ENCODE measurements around the gene SNX25.

The SNX25 gene

DNA sequence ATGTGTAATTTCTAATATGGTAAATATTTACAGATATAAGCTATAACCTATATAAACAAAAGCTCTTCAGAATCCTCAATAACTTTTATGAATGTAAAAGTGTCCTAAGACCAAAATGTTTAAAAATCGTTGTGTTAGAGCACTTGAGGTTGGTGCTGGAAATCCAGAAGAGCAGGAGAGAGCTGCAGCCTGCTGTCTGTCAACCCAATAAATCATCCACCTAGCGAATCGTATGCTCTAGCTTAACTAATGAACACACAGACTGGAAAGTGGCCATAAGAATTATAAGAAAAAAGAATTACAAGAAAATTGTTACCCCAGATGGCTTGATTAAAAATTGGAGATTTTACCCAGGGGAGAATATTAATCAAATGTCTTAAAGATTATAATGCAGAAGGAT is 22.6 kb upstream of the SNX25 start:
- no peak for ATAC-seq
- TF ChIP-seq TOX (CRISPR knock-in tag; IDR thresholded peaks at IDR 0.05; ENCODE audit: borderline replicate concordance) (no peak), ESRRG (CRISPR knock-in tag; IDR thresholded peaks at IDR 0.05) (no peak), PPARA (CRISPR knock-in tag; IDR thresholded peaks at IDR 0.05; ENCODE audit: borderline replicate concordance) (no peak), GLIS3 (CRISPR knock-in tag; IDR thresholded peaks at IDR 0.05) (no peak), CSDC2 (CRISPR knock-in tag; IDR thresholded peaks at IDR 0.05) (no peak)
- TF ChIP-seq, protein P1, sequence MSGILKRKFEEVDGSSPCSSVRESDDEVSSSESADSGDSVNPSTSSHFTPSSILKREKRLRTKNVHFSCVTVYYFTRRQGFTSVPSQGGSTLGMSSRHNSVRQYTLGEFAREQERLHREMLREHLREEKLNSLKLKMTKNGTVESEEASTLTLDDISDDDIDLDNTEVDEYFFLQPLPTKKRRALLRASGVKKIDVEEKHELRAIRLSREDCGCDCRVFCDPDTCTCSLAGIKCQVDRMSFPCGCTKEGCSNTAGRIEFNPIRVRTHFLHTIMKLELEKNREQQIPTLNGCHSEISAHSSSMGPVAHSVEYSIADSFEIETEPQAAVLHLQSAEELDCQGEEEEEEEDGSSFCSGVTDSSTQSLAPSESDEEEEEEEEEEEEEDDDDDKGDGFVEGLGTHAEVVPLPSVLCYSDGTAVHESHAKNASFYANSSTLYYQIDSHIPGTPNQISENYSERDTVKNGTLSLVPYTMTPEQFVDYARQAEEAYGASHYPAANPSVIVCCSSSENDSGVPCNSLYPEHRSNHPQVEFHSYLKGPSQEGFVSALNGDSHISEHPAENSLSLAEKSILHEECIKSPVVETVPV (CRISPR knock-in tag; IDR thresholded peaks at IDR 0.05), result no peak

DNA sequence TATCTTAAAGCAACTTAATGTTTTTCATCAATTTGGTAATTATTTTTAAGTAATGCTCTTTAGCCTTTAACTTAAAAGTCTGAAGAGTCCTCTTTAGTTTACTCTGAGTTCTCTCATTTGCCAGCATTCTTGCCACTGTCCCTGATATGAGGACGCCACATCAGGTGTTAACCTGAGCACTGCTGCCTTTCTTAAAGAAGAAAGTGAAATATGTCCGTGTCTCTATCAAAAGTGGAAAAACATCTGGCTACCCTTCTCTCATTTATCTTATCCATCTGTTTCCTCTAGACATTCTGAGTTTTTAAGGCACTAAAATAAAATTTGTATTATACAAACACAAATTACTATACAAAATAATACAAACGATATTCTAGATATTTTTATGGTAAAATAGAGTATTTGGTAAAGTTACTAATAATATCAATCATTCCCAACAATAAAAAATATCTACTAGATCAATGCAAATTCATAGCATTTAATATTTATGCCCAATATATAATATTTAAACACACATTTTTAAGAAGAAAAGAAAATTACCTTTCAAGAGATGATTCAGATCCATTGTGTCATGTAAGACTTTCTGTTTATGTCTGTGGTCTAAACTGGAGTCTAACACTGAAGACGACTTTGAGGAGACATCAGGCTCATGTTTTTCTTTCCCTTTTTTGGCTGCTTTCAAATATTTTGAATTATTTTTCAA is 19.6 kb upstream of the SNX25 start:
- ATAC-seq, result no peak
- TF ChIP-seq CREB5 (CRISPR knock-in tag; IDR thresholded peaks at IDR 0.05; ENCODE audit: low read depth), result no peak
- TF ChIP-seq, protein P2, sequence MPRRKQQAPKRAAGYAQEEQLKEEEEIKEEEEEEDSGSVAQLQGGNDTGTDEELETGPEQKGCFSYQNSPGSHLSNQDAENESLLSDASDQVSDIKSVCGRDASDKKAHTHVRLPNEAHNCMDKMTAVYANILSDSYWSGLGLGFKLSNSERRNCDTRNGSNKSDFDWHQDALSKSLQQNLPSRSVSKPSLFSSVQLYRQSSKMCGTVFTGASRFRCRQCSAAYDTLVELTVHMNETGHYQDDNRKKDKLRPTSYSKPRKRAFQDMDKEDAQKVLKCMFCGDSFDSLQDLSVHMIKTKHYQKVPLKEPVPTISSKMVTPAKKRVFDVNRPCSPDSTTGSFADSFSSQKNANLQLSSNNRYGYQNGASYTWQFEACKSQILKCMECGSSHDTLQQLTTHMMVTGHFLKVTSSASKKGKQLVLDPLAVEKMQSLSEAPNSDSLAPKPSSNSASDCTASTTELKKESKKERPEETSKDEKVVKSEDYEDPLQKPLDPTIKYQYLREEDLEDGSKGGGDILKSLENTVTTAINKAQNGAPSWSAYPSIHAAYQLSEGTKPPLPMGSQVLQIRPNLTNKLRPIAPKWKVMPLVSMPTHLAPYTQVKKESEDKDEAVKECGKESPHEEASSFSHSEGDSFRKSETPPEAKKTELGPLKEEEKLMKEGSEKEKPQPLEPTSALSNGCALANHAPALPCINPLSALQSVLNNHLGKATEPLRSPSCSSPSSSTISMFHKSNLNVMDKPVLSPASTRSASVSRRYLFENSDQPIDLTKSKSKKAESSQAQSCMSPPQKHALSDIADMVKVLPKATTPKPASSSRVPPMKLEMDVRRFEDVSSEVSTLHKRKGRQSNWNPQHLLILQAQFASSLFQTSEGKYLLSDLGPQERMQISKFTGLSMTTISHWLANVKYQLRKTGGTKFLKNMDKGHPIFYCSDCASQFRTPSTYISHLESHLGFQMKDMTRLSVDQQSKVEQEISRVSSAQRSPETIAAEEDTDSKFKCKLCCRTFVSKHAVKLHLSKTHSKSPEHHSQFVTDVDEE (CRISPR knock-in tag; IDR thresholded peaks at IDR 0.05), result no peak
- no peak for TF ChIP-seq ZC3H10 (CRISPR knock-in tag; IDR thresholded peaks at IDR 0.05)
- no peak for TF ChIP-seq TCF4 (CRISPR knock-in tag; IDR thresholded peaks at IDR 0.05; ENCODE audit: borderline replicate concordance)
- TF ChIP-seq ESRRG (CRISPR knock-in tag; IDR thresholded peaks at IDR 0.05), result no peak
- TF ChIP-seq ZFP30 (CRISPR knock-in tag; IDR thresholded peaks at IDR 0.05), result no peak
- TF ChIP-seq BACH2 (CRISPR knock-in tag; IDR thresholded peaks at IDR 0.05; ENCODE audit: borderline replicate concordance), result no peak
- no peak for TF ChIP-seq POU6F1 (CRISPR knock-in tag; IDR thresholded peaks at IDR 0.05; ENCODE audit: borderline replicate concordance, low read depth)
- TF ChIP-seq ARNTL (CRISPR knock-in tag; IDR thresholded peaks at IDR 0.05; ENCODE audit: borderline replicate concordance, low read depth), result no peak

DNA sequence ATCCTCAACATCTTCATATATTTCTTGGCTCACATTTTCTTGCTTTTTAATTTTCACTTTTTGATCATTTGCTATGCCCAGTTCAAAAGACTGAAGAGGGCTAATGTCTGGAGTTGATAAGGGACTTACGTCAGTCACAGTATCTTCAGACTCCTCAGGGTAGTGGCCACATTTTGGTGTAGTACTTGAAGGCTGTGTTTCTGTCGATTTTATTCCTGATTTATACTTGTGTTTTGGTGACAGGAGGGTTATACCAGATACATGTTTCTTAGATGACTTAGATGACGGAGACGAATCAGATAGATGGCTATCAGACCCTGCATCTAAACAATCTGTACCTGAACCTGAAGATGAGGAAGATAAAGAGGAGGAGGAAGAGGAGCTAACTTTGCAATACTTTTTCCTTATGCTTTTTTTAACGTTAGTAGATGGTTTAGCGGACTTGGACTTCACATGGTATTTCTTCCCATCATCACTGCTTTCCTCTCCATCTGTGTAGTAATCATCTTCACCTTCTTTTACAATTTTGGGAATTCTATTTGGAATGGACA is 19.0 kb upstream of the SNX25 start:
- no peak for ATAC-seq
- TF ChIP-seq CSDC2 (CRISPR knock-in tag; IDR thresholded peaks at IDR 0.05), result no peak
- no peak for TF ChIP-seq ESRRG (CRISPR knock-in tag; IDR thresholded peaks at IDR 0.05)
- TF ChIP-seq BACH2 (CRISPR knock-in tag; IDR thresholded peaks at IDR 0.05; ENCODE audit: borderline replicate concordance), result no peak
- TF ChIP-seq POU6F1 (CRISPR knock-in tag; IDR thresholded peaks at IDR 0.05; ENCODE audit: borderline replicate concordance, low read depth), result no peak
- no peak for TF ChIP-seq SNAI2 (CRISPR knock-in tag; IDR thresholded peaks at IDR 0.05)
- TF ChIP-seq ZFP30 (CRISPR knock-in tag; IDR thresholded peaks at IDR 0.05), result no peak
- no peak for TF ChIP-seq ARNTL (CRISPR knock-in tag; IDR thresholded peaks at IDR 0.05; ENCODE audit: borderline replicate concordance, low read depth)
- no peak for TF ChIP-seq ISL1 (CRISPR knock-in tag; IDR thresholded peaks at IDR 0.05)
- TF ChIP-seq, protein P1 (CRISPR knock-in tag; IDR thresholded peaks at IDR 0.05), result no peak
- no peak for TF ChIP-seq ZFP3 (CRISPR knock-in tag; IDR thresholded peaks at IDR 0.05)
- no peak for TF ChIP-seq ZNF8 (CRISPR knock-in tag; IDR thresholded peaks at IDR 0.05)
- TF ChIP-seq TCF4 (CRISPR knock-in tag; IDR thresholded peaks at IDR 0.05; ENCODE audit: borderline replicate concordance), result no peak
- TF ChIP-seq, protein P3, sequence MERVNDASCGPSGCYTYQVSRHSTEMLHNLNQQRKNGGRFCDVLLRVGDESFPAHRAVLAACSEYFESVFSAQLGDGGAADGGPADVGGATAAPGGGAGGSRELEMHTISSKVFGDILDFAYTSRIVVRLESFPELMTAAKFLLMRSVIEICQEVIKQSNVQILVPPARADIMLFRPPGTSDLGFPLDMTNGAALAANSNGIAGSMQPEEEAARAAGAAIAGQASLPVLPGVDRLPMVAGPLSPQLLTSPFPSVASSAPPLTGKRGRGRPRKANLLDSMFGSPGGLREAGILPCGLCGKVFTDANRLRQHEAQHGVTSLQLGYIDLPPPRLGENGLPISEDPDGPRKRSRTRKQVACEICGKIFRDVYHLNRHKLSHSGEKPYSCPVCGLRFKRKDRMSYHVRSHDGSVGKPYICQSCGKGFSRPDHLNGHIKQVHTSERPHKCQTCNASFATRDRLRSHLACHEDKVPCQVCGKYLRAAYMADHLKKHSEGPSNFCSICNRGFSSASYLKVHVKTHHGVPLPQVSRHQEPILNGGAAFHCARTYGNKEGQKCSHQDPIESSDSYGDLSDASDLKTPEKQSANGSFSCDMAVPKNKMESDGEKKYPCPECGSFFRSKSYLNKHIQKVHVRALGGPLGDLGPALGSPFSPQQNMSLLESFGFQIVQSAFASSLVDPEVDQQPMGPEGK (CRISPR knock-in tag; IDR thresholded peaks at IDR 0.05; ENCODE audit: borderline replicate concordance), result no peak
- TF ChIP-seq ZNF565 (CRISPR knock-in tag; conservative IDR thresholded peaks at IDR 0.05; ENCODE audit: low read depth), result no peak
